GM10248 (cell line): ENCODE results near the gene SYNE2.

Experiments
- CTCF ChIA-PET: fragments of 300-600 bp; sonication (Branson Sonifier 250); formaldehyde crosslinking; extraction: SDS; loops from one replicate; lab custom pipeline; 2021; ENCODE audit warnings: antibody characterized with exemption; lab: Yijun Ruan, JAX
- POLR2A ChIA-PET: fragments of 350-650 bp; sonication (Branson Sonifier 250); formaldehyde crosslinking; extraction: SDS; loops from one replicate; lab custom pipeline; 2020; ENCODE audit warnings: antibody characterized with exemption; lab: Yijun Ruan, JAX
- DNase-seq: peaks from one replicate; pipeline ENCODE4 v3.0.0; 2012; ENCODE audit errors: extremely low spot score
- TF ChIP-seq, protein P1 (sequence below): IDR thresholded peaks from 2 replicates; pipeline ENCODE4 v1.5.1; 2012; ENCODE audit warnings: mild to moderate bottlenecking, low read depth; ENCODE audit errors: extremely low read depth, missing control alignments, control extremely low read depth

The SYNE2 gene

DNA sequence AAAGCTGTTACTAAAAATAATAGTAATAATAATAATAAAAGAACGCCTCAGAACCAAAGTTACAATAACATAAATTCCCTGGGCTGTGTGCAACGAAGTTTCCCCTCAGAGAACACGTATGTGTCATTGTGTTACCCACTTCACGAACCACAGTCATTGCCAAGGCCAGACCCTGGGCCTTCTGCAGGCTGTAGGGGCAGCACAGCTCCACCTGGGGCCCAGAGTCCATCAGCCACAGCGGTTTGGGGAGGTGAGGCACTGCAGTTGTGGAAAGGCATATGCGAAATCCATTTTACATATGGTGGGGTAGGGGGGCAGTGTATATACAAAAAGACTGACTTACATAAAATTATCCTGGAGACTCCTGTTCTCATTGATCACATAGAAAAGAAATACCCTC, 385.2 kb downstream of the SYNE2 start:
- no peak for DNase-seq
- TF ChIP-seq, protein P1, sequence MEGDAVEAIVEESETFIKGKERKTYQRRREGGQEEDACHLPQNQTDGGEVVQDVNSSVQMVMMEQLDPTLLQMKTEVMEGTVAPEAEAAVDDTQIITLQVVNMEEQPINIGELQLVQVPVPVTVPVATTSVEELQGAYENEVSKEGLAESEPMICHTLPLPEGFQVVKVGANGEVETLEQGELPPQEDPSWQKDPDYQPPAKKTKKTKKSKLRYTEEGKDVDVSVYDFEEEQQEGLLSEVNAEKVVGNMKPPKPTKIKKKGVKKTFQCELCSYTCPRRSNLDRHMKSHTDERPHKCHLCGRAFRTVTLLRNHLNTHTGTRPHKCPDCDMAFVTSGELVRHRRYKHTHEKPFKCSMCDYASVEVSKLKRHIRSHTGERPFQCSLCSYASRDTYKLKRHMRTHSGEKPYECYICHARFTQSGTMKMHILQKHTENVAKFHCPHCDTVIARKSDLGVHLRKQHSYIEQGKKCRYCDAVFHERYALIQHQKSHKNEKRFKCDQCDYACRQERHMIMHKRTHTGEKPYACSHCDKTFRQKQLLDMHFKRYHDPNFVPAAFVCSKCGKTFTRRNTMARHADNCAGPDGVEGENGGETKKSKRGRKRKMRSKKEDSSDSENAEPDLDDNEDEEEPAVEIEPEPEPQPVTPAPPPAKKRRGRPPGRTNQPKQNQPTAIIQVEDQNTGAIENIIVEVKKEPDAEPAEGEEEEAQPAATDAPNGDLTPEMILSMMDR, result no peak
- ChIA-PET CTCF (interaction anchor here (1.4 to 3.2 kb wide), 3 partner anchors 57 to 64 kb away, joined by 3 to 15 read pairs (median 4); partner anchors contain the start of gene ESR2), POLR2A (no interaction called here)

DNA sequence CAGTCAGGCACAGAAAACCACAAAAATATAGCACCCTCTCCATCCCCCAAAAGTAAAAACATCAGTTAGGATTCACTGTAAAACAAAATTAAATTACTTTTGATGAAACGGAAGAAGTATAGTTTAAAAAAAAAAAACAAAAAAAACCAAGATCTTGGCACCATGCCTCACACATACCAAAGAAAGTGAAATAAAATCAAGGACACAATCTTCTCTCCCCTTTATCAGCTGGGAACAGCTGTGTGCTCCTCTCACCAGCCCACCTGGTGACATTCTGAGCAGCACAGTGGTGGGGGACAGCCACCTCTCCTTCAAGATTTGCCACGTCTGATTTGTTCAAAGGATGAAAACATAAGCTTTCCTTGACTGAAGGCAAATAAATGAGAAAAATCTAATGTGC, 385.8 kb downstream of the SYNE2 start:
- ChIA-PET POLR2A (no interaction called here), CTCF (interaction anchor here (0.7 kb wide), 1 partner anchor 57 kb away, joined by 3 read pairs; no protein-coding TSS in a partner anchor)
- DNase-seq, result no peak
- TF ChIP-seq, protein P1, result no peak

DNA sequence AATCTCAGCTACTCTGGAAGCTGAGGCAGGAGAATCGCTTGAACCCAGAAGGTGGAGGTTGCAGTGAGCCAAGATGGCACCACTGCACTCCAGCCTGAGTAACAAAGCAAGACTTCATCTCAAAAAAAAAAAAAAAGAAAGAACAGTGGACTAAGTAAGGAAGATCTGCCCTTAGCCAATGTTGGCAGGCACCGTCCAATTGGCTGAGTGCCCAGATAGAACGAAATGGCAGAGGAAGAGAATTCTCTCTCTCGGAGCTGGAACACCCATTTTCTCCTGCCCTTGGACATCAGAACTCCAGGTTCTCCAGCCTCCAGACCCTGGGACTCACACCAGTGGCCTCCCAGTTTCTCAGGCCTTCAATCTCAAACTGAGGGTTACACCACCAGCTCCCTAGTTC, 391.5 kb downstream of the SYNE2 start:
- TF ChIP-seq, protein P1, result no peak
- POLR2A ChIA-PET, result no interaction called here
- CTCF ChIA-PET, result interaction anchor here (2.0 kb wide), 1 partner anchor 12 kb away, joined by 8 read pairs; no protein-coding TSS in a partner anchor
- DNase-seq, result no peak

GRCh38 chr14:64245491-64245890, 392.7 kb downstream of the SYNE2 start:
- no peak for DNase-seq
- ChIA-PET CTCF (interaction anchor here (2.1 kb wide), 1 partner anchor 12 kb away, joined by 5 read pairs; no protein-coding TSS in a partner anchor), POLR2A (no interaction called here)
- TF ChIP-seq, protein P1, result no peak

DNA sequence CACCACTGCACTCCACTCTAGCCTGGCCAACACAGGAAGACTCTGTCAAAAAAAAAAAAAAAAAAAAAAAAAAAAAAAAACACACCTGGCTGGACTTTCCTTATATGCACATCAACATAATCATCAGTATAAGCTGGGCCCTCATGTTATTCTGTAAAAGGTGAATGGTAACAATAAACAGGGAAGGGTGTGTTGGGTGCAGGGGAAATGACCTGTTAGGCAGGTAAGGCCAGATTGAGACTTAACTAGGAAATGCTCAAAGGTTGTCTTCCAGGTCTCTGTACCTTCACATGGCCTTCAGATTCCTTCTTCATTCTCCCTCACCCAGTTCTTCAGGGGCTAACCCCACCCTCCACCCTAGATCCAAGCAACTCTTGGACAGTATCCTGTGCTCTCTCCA, 393.9 kb downstream of the SYNE2 start:
- DNase-seq, result no peak
- TF ChIP-seq, protein P1, result no peak
- ChIA-PET POLR2A (no interaction called here), CTCF (interaction anchor here (1.4 to 2.1 kb wide), 2 partner anchors 10 to 57 kb away, joined by 3 to 5 read pairs; no protein-coding TSS in a partner anchor)

GRCh38 chr14:64247195-64247594, 394.4 kb downstream of the SYNE2 start:
- TF ChIP-seq, protein P1, result no peak
- ChIA-PET POLR2A (no interaction called here), CTCF (interaction anchor here (1.4 to 2.1 kb wide), 2 partner anchors 10 to 56 kb away, joined by 3 to 5 read pairs; no protein-coding TSS in a partner anchor)
- no peak for DNase-seq
